WTC11 (cell line): ENCODE data around the gene BRI3. TPM values are rescaled to one million over a fixed set of nuclear protein-coding genes. Genes with fewer than 3 reads are reported as not detected.

Experiments
- ATAC-seq: fragments of 200-7000 bp; cut with Tn5 transposase; 2 replicates; pipeline ENCODE4 v1.10.0; 2021; ENCODE audit warnings: mild to moderate bottlenecking, moderate library complexity
- CTCF ChIA-PET: fragments of 300-600 bp; sonication (Branson Sonifier 250); formaldehyde crosslinking; loops from one replicate; lab custom pipeline; 2021; ENCODE audit warnings: antibody characterized with exemption; lab: Charles Lee
- POLR2A ChIA-PET: fragments of 350-600 bp; sonication (Branson Sonifier 250); formaldehyde crosslinking; loops from one replicate; lab custom pipeline; 2021; ENCODE audit warnings: antibody characterized with exemption; lab: Charles Lee
- DNase-seq: peaks from one replicate; pipeline ENCODE4 v3.0.0; 2021; ENCODE audit warnings: low spot score
- H3K27ac Mint-ChIP-seq: 2 replicates; pipeline ENCODE4 v1.8.0; 2021; ENCODE audit warnings: mixed read lengths
- H3K27me3 Mint-ChIP-seq: 2 replicates; pipeline ENCODE4 v1.8.0; 2021; ENCODE audit warnings: low read depth, mild to moderate bottlenecking, moderate library complexity, mixed read lengths
- H3K36me3 Mint-ChIP-seq: 2 replicates; pipeline ENCODE4 v1.8.0; 2021; ENCODE audit warnings: mixed read lengths
- H3K4me1 Mint-ChIP-seq: 2 replicates; pipeline ENCODE4 v1.8.0; 2022; ENCODE audit warnings: mixed read lengths
- H3K4me3 Mint-ChIP-seq: 2 replicates; pipeline ENCODE4 v1.8.0; 2021; ENCODE audit warnings: mild to moderate bottlenecking, moderate library complexity, mixed read lengths
- H3K9me3 Mint-ChIP-seq: 2 replicates; pipeline ENCODE4 v1.8.0; 2021; ENCODE audit warnings: mixed read lengths
- CREB1 ChIP-seq: sonication (generic); formaldehyde crosslinking; IDR thresholded peaks from 2 replicates; pipeline ENCODE4 v1.8.0; 2023; ENCODE audit warnings: mild to moderate bottlenecking, missing genetic modification reagents
- ERG ChIP-seq: fragments of 250-450 bp; sonication (Bioruptor Pico); IDR thresholded peaks from 2 replicates; pipeline ENCODE4 v1.8.0; 2021; ENCODE audit warnings: mild to moderate bottlenecking
- ESRRA ChIP-seq: sonication (generic); formaldehyde crosslinking; IDR thresholded peaks from 2 replicates; pipeline ENCODE4 v1.8.1; 2022; ENCODE audit warnings: mild to moderate bottlenecking, missing genetic modification reagents, borderline replicate concordance
- FOXJ3 ChIP-seq: sonication (generic); formaldehyde crosslinking; IDR thresholded peaks from 2 replicates; pipeline ENCODE4 v1.9.0; 2021; ENCODE audit warnings: missing genetic modification reagents, mild to moderate bottlenecking, borderline replicate concordance
- GTF2I ChIP-seq: fragments of 250-450 bp; sonication (Bioruptor Pico); conservative IDR thresholded peaks from 2 replicates; pipeline ENCODE4 v1.4.0; 2021; ENCODE audit warnings: mild to moderate bottlenecking
- HMGXB4 ChIP-seq: sonication (generic); formaldehyde crosslinking; IDR thresholded peaks from 2 replicates; pipeline ENCODE4 v1.8.1; 2023; ENCODE audit warnings: mild to moderate bottlenecking, moderate library complexity, missing genetic modification reagents
- IRF1 ChIP-seq: sonication (generic); formaldehyde crosslinking; IDR thresholded peaks from 2 replicates; pipeline ENCODE4 v1.8.0; 2023; ENCODE audit warnings: missing genetic modification reagents
- SMAD4 ChIP-seq: sonication (generic); formaldehyde crosslinking; IDR thresholded peaks from 2 replicates; pipeline ENCODE4 v1.8.0; 2022; ENCODE audit warnings: mild to moderate bottlenecking, missing genetic modification reagents
- ZNF263 ChIP-seq: sonication (generic); formaldehyde crosslinking; IDR thresholded peaks from 2 replicates; pipeline ENCODE4 v1.8.1; 2022; ENCODE audit warnings: low read depth, mild to moderate bottlenecking, moderate library complexity, missing genetic modification reagents
- ZNF317 ChIP-seq: sonication (generic); formaldehyde crosslinking; IDR thresholded peaks from 2 replicates; pipeline ENCODE4 v1.8.1; 2023; ENCODE audit warnings: low read depth, mild to moderate bottlenecking, moderate library complexity, missing genetic modification reagents, borderline replicate concordance
- ZNF416 ChIP-seq: fragments of 250-450 bp; sonication (Bioruptor Pico); IDR thresholded peaks from 2 replicates; pipeline ENCODE4 v1.9.0; 2021; ENCODE audit warnings: mild to moderate bottlenecking, inconsistent platforms
- ZNF671 ChIP-seq: fragments of 250-450 bp; sonication (Bioruptor Pico); IDR thresholded peaks from 2 replicates; pipeline ENCODE4 v1.8.0; 2021; ENCODE audit warnings: mild to moderate bottlenecking
- total RNA-seq: library from RNA; stranded (reverse); gene quantifications from 3 replicates; pipeline ENCODE4 v1.2.3, GENCODE V29; 2021
- TF ChIP-seq, protein P1 (sequence below): sonication (generic); formaldehyde crosslinking; IDR thresholded peaks from 2 replicates; pipeline ENCODE4 v1.8.0; 2022; ENCODE audit warnings: mild to moderate bottlenecking, missing genetic modification reagents
- TF ChIP-seq, protein P2 (sequence below): fragments of 250-450 bp; sonication (Bioruptor Pico); IDR thresholded peaks from 2 replicates; pipeline ENCODE4 v1.9.0; 2021; ENCODE audit warnings: mild to moderate bottlenecking, borderline replicate concordance
- TF ChIP-seq, protein P3 (sequence below): sonication (generic); formaldehyde crosslinking; IDR thresholded peaks from 2 replicates; pipeline ENCODE4 v1.8.1; 2022; ENCODE audit warnings: low read depth, missing genetic modification reagents, borderline replicate concordance
- TF ChIP-seq, protein P4 (sequence below): fragments of 250-450 bp; sonication (Bioruptor Pico); conservative IDR thresholded peaks from 2 replicates; pipeline ENCODE4 v1.9.0; 2021; ENCODE audit warnings: mild to moderate bottlenecking
- TF ChIP-seq, protein P5 (sequence below): sonication (generic); formaldehyde crosslinking; IDR thresholded peaks from 2 replicates; pipeline ENCODE4 v1.8.0; 2023; ENCODE audit warnings: mild to moderate bottlenecking, missing genetic modification reagents
- TF ChIP-seq, protein P6 (sequence below): sonication (generic); formaldehyde crosslinking; IDR thresholded peaks from 2 replicates; pipeline ENCODE4 v1.8.1; 2023; ENCODE audit warnings: mild to moderate bottlenecking, missing genetic modification reagents

Gene BRI3
- total RNA-seq, 1 experiment from 2014 or later: 112 TPM

- POLR2A ChIA-PET: no interaction called here
- no peak for ATAC-seq
- CTCF ChIA-PET: no interaction called here
- no peaks in the 10 kb centered on the region for H3K36me3 Mint-ChIP-seq
- no peak for TF ChIP-seq ZNF416 (CRISPR knock-in tag)
- TF ChIP-seq, protein P1, sequence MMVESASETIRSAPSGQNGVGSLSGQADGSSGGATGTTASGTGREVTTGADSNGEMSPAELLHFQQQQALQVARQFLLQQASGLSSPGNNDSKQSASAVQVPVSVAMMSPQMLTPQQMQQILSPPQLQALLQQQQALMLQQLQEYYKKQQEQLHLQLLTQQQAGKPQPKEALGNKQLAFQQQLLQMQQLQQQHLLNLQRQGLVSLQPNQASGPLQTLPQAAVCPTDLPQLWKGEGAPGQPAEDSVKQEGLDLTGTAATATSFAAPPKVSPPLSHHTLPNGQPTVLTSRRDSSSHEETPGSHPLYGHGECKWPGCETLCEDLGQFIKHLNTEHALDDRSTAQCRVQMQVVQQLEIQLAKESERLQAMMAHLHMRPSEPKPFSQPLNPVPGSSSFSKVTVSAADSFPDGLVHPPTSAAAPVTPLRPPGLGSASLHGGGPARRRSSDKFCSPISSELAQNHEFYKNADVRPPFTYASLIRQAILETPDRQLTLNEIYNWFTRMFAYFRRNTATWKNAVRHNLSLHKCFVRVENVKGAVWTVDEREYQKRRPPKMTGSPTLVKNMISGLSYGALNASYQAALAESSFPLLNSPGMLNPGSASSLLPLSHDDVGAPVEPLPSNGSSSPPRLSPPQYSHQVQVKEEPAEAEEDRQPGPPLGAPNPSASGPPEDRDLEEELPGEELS (CRISPR knock-in tag): no peak
- no peak for TF ChIP-seq ZNF263 (CRISPR knock-in tag)
- TF ChIP-seq HMGXB4 (CRISPR knock-in tag): no peak
- no peak for TF ChIP-seq FOXJ3 (CRISPR knock-in tag)
- TF ChIP-seq, protein P2, sequence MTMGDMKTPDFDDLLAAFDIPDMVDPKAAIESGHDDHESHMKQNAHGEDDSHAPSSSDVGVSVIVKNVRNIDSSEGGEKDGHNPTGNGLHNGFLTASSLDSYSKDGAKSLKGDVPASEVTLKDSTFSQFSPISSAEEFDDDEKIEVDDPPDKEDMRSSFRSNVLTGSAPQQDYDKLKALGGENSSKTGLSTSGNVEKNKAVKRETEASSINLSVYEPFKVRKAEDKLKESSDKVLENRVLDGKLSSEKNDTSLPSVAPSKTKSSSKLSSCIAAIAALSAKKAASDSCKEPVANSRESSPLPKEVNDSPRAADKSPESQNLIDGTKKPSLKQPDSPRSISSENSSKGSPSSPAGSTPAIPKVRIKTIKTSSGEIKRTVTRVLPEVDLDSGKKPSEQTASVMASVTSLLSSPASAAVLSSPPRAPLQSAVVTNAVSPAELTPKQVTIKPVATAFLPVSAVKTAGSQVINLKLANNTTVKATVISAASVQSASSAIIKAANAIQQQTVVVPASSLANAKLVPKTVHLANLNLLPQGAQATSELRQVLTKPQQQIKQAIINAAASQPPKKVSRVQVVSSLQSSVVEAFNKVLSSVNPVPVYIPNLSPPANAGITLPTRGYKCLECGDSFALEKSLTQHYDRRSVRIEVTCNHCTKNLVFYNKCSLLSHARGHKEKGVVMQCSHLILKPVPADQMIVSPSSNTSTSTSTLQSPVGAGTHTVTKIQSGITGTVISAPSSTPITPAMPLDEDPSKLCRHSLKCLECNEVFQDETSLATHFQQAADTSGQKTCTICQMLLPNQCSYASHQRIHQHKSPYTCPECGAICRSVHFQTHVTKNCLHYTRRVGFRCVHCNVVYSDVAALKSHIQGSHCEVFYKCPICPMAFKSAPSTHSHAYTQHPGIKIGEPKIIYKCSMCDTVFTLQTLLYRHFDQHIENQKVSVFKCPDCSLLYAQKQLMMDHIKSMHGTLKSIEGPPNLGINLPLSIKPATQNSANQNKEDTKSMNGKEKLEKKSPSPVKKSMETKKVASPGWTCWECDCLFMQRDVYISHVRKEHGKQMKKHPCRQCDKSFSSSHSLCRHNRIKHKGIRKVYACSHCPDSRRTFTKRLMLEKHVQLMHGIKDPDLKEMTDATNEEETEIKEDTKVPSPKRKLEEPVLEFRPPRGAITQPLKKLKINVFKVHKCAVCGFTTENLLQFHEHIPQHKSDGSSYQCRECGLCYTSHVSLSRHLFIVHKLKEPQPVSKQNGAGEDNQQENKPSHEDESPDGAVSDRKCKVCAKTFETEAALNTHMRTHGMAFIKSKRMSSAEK (CRISPR knock-in tag): no peak
- TF ChIP-seq ERG (CRISPR knock-in tag): no peak
- TF ChIP-seq ESRRA (CRISPR knock-in tag): no peak
- TF ChIP-seq, protein P3, sequence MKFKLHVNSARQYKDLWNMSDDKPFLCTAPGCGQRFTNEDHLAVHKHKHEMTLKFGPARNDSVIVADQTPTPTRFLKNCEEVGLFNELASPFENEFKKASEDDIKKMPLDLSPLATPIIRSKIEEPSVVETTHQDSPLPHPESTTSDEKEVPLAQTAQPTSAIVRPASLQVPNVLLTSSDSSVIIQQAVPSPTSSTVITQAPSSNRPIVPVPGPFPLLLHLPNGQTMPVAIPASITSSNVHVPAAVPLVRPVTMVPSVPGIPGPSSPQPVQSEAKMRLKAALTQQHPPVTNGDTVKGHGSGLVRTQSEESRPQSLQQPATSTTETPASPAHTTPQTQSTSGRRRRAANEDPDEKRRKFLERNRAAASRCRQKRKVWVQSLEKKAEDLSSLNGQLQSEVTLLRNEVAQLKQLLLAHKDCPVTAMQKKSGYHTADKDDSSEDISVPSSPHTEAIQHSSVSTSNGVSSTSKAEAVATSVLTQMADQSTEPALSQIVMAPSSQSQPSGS: no peak
- no peak for TF ChIP-seq ZNF317
- TF ChIP-seq, protein P4, sequence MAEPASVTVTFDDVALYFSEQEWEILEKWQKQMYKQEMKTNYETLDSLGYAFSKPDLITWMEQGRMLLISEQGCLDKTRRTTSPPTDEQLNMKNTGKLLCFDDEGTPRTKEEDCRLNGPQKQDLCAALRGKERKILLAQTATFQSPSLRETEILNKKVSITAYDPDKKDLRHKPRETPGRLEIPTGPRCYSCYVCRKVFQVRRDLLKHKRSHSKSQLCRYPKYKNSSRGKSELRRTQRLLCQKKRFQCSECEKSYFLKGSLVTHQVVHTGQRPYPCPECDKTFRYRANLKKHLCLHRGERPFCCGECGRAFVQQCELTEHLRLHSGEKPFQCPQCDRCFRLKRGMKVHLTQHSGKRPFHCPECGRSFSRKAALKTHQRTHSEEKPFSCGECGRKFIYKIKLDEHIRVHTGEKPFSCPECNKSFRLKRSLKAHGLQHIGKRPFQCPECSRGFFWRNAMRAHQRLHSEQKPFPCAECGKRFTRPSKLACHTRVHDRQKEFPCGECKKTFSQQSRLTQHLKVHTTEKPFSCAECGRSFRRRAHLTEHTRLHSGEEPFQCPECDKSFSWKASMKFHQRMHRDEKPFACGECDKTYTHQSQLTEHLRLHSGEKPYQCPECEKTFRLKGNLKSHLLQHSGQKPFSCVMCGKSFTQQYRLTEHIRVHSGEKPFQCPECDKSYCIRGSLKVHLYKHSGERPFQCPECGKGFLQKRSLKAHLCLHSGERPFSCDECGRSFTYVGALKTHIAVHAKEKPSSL (CRISPR knock-in tag): no peak
- no peak for TF ChIP-seq SMAD4 (CRISPR knock-in tag)
- TF ChIP-seq GTF2I (CRISPR knock-in tag): no peak
- TF ChIP-seq IRF1 (CRISPR knock-in tag): no peak
- no peak for TF ChIP-seq CREB1 (CRISPR knock-in tag)
- TF ChIP-seq ZNF671 (CRISPR knock-in tag): no peak
- TF ChIP-seq, protein P5, sequence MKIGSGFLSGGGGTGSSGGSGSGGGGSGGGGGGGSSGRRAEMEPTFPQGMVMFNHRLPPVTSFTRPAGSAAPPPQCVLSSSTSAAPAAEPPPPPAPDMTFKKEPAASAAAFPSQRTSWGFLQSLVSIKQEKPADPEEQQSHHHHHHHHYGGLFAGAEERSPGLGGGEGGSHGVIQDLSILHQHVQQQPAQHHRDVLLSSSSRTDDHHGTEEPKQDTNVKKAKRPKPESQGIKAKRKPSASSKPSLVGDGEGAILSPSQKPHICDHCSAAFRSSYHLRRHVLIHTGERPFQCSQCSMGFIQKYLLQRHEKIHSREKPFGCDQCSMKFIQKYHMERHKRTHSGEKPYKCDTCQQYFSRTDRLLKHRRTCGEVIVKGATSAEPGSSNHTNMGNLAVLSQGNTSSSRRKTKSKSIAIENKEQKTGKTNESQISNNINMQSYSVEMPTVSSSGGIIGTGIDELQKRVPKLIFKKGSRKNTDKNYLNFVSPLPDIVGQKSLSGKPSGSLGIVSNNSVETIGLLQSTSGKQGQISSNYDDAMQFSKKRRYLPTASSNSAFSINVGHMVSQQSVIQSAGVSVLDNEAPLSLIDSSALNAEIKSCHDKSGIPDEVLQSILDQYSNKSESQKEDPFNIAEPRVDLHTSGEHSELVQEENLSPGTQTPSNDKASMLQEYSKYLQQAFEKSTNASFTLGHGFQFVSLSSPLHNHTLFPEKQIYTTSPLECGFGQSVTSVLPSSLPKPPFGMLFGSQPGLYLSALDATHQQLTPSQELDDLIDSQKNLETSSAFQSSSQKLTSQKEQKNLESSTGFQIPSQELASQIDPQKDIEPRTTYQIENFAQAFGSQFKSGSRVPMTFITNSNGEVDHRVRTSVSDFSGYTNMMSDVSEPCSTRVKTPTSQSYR (CRISPR knock-in tag): no peak
- TF ChIP-seq, protein P6, sequence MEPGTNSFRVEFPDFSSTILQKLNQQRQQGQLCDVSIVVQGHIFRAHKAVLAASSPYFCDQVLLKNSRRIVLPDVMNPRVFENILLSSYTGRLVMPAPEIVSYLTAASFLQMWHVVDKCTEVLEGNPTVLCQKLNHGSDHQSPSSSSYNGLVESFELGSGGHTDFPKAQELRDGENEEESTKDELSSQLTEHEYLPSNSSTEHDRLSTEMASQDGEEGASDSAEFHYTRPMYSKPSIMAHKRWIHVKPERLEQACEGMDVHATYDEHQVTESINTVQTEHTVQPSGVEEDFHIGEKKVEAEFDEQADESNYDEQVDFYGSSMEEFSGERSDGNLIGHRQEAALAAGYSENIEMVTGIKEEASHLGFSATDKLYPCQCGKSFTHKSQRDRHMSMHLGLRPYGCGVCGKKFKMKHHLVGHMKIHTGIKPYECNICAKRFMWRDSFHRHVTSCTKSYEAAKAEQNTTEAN: no peak
- TF ChIP-seq, all 79 proteins: peak for 0
- H3K27ac Mint-ChIP-seq: no peak overlapping the region
- no peaks in the 10 kb centered on the region for H3K27me3 Mint-ChIP-seq
- H3K9me3 Mint-ChIP-seq: no peaks in the 10 kb centered on the region
- H3K4me1 Mint-ChIP-seq: no peaks in the 10 kb centered on the region
- no peak for DNase-seq
- no peak overlapping the region for H3K4me3 Mint-ChIP-seq
These were observed 42.5 kb upstream of the BRI3 start for GRCh38 chr7:98238976-98239375.
